B cell (primary cell): ENCODE results near the gene SCUBE1. TPM values are rescaled to one million over a fixed set of nuclear protein-coding genes. Genes with fewer than 3 reads are reported as not detected.

Source experiments
- ATAC-seq: fragments of 200-7000 bp; cut with Tn5 transposase; one replicate; pipeline ENCODE4 v1.10.0; 2021; ENCODE audit warnings: low read depth, mild to moderate bottlenecking, moderate number of reproducible peaks, moderate library complexity
- CTCF ChIA-PET: fragments of 350-600 bp; sonication (Branson Sonifier 250); formaldehyde crosslinking; loops from one replicate; lab custom pipeline; 2021; ENCODE audit warnings: antibody characterized with exemption, inconsistent platforms; lab: Charles Lee
- POLR2A ChIA-PET: fragments of 350-600 bp; sonication (Branson Sonifier 250); formaldehyde crosslinking; loops from one replicate; lab custom pipeline; 2021; ENCODE audit warnings: antibody characterized with exemption; lab: Charles Lee
- DNase-seq: peaks from one replicate; pipeline ENCODE4 v3.0.0; 2013
- H2AFZ ChIP-seq: 2 replicates; pipeline ENCODE4 v1.6.1; 2012; ENCODE audit warnings: mild to moderate bottlenecking, low read depth, low read length; ENCODE audit not compliant: insufficient read depth, poor library complexity, severe bottlenecking
- H3K27ac ChIP-seq, 2 donors: 1 replicate in 1 of 2; 2 replicates in 1 of 2; pipeline ENCODE4 v1.5.1; 2012 to 2013; ENCODE audit warnings: low read length in 2 of 2, mild to moderate bottlenecking in 2 of 2, moderate library complexity in 1 of 2
- H3K27me3 ChIP-seq, 4 experiments: fragments of 200-600 bp in 1 of 4; sonication (generic) in 1 of 4; replicated peaks in 1 of 4; 1 replicate in 2 of 4; 2 replicates in 2 of 4; pipeline versions ENCODE4 v1.6.1 to v1.7.0; 2013 to 2016; ENCODE audit warnings: low read length in 3 of 4, mild to moderate bottlenecking in 2 of 4, mixed read lengths in 1 of 4, moderate library complexity in 1 of 4; ENCODE audit not compliant: insufficient read depth in 4 of 4, control insufficient read depth in 3 of 4; ENCODE audit errors: control extremely low read depth in 1 of 4
- H3K36me3 ChIP-seq, 2 experiments: replicated peaks in 1 of 2; 1 replicate in 1 of 2; 2 replicates in 1 of 2; pipeline versions ENCODE4 v1.6.1 to v1.7.1; 2013; ENCODE audit warnings: low read length in 1 of 2; ENCODE audit not compliant: insufficient read depth in 2 of 2, control insufficient read depth in 1 of 2; ENCODE audit errors: control extremely low read depth in 1 of 2, extremely low read depth in 1 of 2
- H3K4me1 ChIP-seq, 2 donors: fragments of 200-600 bp in 1 of 2; sonication (generic) in 1 of 2; 1 replicate in 1 of 2; 2 replicates in 1 of 2; pipeline versions ENCODE4 v1.5.1 to v1.6.1; 2013 to 2017; ENCODE audit warnings: low read length in 2 of 2; ENCODE audit not compliant: control insufficient read depth in 2 of 2, insufficient read depth in 2 of 2
- H3K4me2 ChIP-seq: replicated peaks from 2 replicates; pipeline ENCODE3; 2012; ENCODE audit warnings: mild to moderate bottlenecking, low read depth, low read length; ENCODE audit not compliant: poor library complexity, severe bottlenecking
- H3K4me3 ChIP-seq, 5 experiments: fragments of 200-600 bp in 1 of 5; sonication (generic) in 1 of 5; 1 replicate in 3 of 5; 2 replicates in 2 of 5; pipeline versions ENCODE4 v1.5.1 to v1.7.0; 2011 to 2016; ENCODE audit warnings: low read length in 4 of 5, mild to moderate bottlenecking in 4 of 5, low read depth in 2 of 5, control low read depth in 1 of 5, moderate library complexity in 1 of 5; ENCODE audit not compliant: insufficient read depth in 1 of 5; ENCODE audit errors: control extremely low read depth in 1 of 5, extremely low read depth in 1 of 5
- H3K79me2 ChIP-seq: fragments of 200-600 bp; sonication (generic); one replicate; pipeline ENCODE4 v1.6.0; 2016; ENCODE audit warnings: low read length; ENCODE audit not compliant: control insufficient read depth, insufficient read depth
- H3K9ac ChIP-seq: fragments of 200-600 bp; sonication (generic); 2 replicates; pipeline ENCODE4 v1.6.1; 2017; ENCODE audit warnings: mild to moderate bottlenecking, low read length, moderate library complexity
- H3K9me3 ChIP-seq, 3 donors: one replicate each; pipeline versions ENCODE4 v1.6.1 to v1.7.1; 2013; ENCODE audit warnings: low read length in 2 of 3; ENCODE audit not compliant: control insufficient read depth in 2 of 3, insufficient read depth in 1 of 3; ENCODE audit errors: control extremely low read depth in 1 of 3
- H4K20me1 ChIP-seq: 2 replicates; pipeline ENCODE4 v1.6.0; 2012; ENCODE audit warnings: mild to moderate bottlenecking, low read length; ENCODE audit not compliant: insufficient read depth, control insufficient read depth, poor library complexity, severe bottlenecking
- H3K27ac Mint-ChIP-seq: one replicate; pipeline ENCODE4 v1.8.0; 2021; ENCODE audit warnings: mixed read lengths
- H3K27me3 Mint-ChIP-seq: one replicate; pipeline ENCODE4 v1.8.0; 2021; ENCODE audit warnings: mixed read lengths
- H3K4me1 Mint-ChIP-seq: one replicate; pipeline ENCODE4 v1.8.0; 2021; ENCODE audit warnings: mixed read lengths
- H3K4me3 Mint-ChIP-seq: one replicate; pipeline ENCODE4 v1.8.0; 2021; ENCODE audit warnings: mixed read lengths
- H3K9me3 Mint-ChIP-seq: one replicate; pipeline ENCODE4 v1.8.0; 2022; ENCODE audit warnings: mixed read lengths; ENCODE audit not compliant: insufficient read depth
- EZH2 ChIP-seq: IDR thresholded peaks from 2 replicates; pipeline ENCODE4 v1.6.1; 2012; ENCODE audit warnings: borderline replicate concordance, low read depth, mild to moderate bottlenecking, moderate library complexity, low read length; ENCODE audit not compliant: insufficient read depth, poor library complexity, severe bottlenecking
- WGBS: methylation state at CpG from one replicate; pipeline ENCODE4 v1.1.5; 2013; ENCODE audit warnings: missing lambda C conversion rate; ENCODE audit not compliant: insufficient coverage; 5-methylcytosine and 5-hydroxymethylcytosine counted together
- intact Hi-C: fragments of 100-400 bp; cut with micrococcal nuclease; formaldehyde crosslinking; loops from one replicate; pipeline ENCODE4 v1.10.0; 2022
- polyA plus RNA-seq: library from polyadenylated mRNA; depleted of rRNA; stranded (reverse); fragments of >200 nt; gene quantifications from 2 replicates; pipeline ENCODE4 v1.2.3, GENCODE V29; 2012
- total RNA-seq, 2 donors: library from RNA; stranded (reverse); fragments of 120-200 nt in 1 of 2; gene quantifications; 1 replicate in 1 of 2; 2 replicates in 1 of 2; pipeline versions ENCODE4 v1.2.3 to v1.2.4, GENCODE V29; 2013 to 2022
- TF ChIP-seq, protein P1 (sequence below): fragments of 200-600 bp; IDR thresholded peaks from one replicate; pipeline ENCODE4 v1.8.0; 2022; ENCODE audit warnings: antibody characterized with exemption, mild to moderate bottlenecking

Gene SCUBE1
- total and polyA plus RNA-seq, 2 donors (not counting 1 experiment from before 2014, with no cell fraction given): not detected

DNA sequence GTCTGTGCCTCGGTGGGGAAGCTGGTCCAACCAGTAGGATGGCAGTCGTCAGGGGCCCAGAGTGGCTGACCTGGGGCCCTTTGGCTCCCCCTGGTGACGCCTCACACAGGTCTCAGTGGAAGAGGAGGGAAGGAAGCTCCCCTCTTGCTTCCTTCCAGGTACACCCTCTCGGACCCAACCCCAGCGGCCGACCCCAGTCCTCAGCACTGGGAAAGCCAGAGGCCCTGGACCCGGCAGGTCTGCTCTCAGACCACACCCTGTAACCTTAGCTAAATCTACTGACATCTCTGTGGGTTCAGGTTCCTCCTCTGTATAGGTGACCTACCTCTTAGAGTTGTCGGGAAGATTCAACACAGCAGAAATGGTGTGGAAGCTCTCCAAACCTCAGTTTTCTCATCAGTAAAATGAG, 3.4 kb upstream of the SCUBE1 start:
- H3K4me1 ChIP-seq: peaks cover 0 to 9% of the 10 kb centered on the region in 2 donors
- H3K27me3 ChIP-seq: peaks cover 0 to 48% (median 12%) of the 10 kb centered on the region in 4 experiments
- intact Hi-C loops: no loop called here
- Mint-ChIP-seq H3K4me1 (peaks cover 11% of the 10 kb centered on the region), H3K9me3 (no peaks in the 10 kb centered on the region), H3K27me3 (peaks cover 64% of the 10 kb centered on the region), H3K4me3 (no peak overlapping the region), H3K27ac (no peak overlapping the region)
- POLR2A ChIA-PET: no interaction called here
- H4K20me1 ChIP-seq: no peaks in the 10 kb centered on the region
- no peak overlapping the region for H2AFZ ChIP-seq
- WGBS: 7% methylated on average over 3 of the region's 8 CpGs
- H3K79me2 ChIP-seq: no peaks in the 10 kb centered on the region
- no peak for TF ChIP-seq EZH2
- TF ChIP-seq, protein P1, sequence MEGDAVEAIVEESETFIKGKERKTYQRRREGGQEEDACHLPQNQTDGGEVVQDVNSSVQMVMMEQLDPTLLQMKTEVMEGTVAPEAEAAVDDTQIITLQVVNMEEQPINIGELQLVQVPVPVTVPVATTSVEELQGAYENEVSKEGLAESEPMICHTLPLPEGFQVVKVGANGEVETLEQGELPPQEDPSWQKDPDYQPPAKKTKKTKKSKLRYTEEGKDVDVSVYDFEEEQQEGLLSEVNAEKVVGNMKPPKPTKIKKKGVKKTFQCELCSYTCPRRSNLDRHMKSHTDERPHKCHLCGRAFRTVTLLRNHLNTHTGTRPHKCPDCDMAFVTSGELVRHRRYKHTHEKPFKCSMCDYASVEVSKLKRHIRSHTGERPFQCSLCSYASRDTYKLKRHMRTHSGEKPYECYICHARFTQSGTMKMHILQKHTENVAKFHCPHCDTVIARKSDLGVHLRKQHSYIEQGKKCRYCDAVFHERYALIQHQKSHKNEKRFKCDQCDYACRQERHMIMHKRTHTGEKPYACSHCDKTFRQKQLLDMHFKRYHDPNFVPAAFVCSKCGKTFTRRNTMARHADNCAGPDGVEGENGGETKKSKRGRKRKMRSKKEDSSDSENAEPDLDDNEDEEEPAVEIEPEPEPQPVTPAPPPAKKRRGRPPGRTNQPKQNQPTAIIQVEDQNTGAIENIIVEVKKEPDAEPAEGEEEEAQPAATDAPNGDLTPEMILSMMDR: peak; percentile 71
- DNase-seq: peak; percentile 60
- no peak overlapping the region for H3K4me2 ChIP-seq
- ATAC-seq: no peak
- peaks cover 0 to 3% (median 0%) of the 10 kb centered on the region in 3 donors for H3K9me3 ChIP-seq
- H3K9ac ChIP-seq: no peak overlapping the region
- H3K27ac ChIP-seq: no peak overlapping the region
- H3K36me3 ChIP-seq: no peaks in the 10 kb centered on the region
- CTCF ChIA-PET: interaction anchor here (0.6 to 3.8 kb wide), 16 partner anchors 9 to 236 kb away, joined by 3 to 71 read pairs (median 5); partner anchors contain the start of gene BIK
- no peak overlapping the region for H3K4me3 ChIP-seq

DNA sequence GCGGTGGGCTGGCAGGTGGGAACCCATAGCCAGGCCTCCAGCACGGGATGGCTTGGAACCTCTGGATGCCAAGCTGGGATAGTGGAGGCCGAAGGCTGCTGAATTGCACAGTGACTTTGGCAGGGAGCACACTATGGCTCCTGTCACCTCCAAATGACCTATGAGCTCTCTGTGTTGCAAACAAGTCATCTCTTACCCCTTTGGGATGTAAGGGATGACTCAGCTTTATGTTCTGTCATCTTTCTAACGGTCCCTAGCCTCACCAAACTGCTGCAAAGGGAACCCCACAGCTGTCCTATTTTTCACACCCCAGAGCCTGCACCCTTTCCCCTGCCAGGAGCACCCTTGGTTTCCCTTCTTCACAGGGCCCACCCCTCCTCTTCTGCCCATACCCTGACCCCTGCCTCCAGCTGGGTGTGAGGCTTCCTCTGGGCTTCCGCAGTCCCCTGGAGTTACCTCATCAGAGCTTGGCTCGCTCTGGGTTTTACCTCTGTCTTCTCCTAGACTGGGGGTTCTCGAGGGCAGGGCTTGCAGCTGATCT, 2.7 kb upstream of the SCUBE1 start:
- H3K79me2 ChIP-seq: no peaks in the 10 kb centered on the region
- intact Hi-C loops: no loop called here
- H3K27me3 ChIP-seq: peaks cover 0 to 55% (median 15%) of the 10 kb centered on the region in 4 experiments
- Mint-ChIP-seq H3K27ac (no peak overlapping the region), H3K4me1 (peaks cover 13% of the 10 kb centered on the region), H3K4me3 (no peak overlapping the region), H3K27me3 (peaks cover 71% of the 10 kb centered on the region), H3K9me3 (no peaks in the 10 kb centered on the region)
- H3K27ac ChIP-seq: no peak overlapping the region
- peaks cover 0 to 6% (median 0%) of the 10 kb centered on the region in 3 donors for H3K9me3 ChIP-seq
- no peak for DNase-seq
- 46% methylated on average over 7 of the region's 7 CpGs for WGBS
- H3K4me1 ChIP-seq: peaks cover 0 to 9% of the 10 kb centered on the region in 2 donors
- H3K4me2 ChIP-seq: no peak overlapping the region
- H3K9ac ChIP-seq: no peak overlapping the region
- peak overlapping the region; percentile 25 for H2AFZ ChIP-seq
- CTCF ChIA-PET: interaction anchor here (0.6 to 3.8 kb wide), 15 partner anchors 8 to 121 kb away, joined by 3 to 71 read pairs (median 5); no protein-coding TSS in a partner anchor
- POLR2A ChIA-PET: no interaction called here
- H3K4me3 ChIP-seq: no peak overlapping the region
- TF ChIP-seq, protein P1: no peak
- no peak for TF ChIP-seq EZH2
- no peaks in the 10 kb centered on the region for H4K20me1 ChIP-seq
- ATAC-seq: no peak
- no peaks in the 10 kb centered on the region for H3K36me3 ChIP-seq
